Ishikawa (cell line): ENCODE measurements around the gene FAM181A.

Experiments
- CEBPB ChIP-seq: IDR thresholded peaks from 2 replicates; pipeline ENCODE4 v1.6.1; 2012
- CREB1 ChIP-seq: IDR thresholded peaks from 2 replicates; pipeline ENCODE4 v1.6.1; 2012; ENCODE audit warnings: low read depth
- EGR1 ChIP-seq: IDR thresholded peaks from 2 replicates; pipeline ENCODE4 v1.6.1; 2012
- EP300 ChIP-seq: IDR thresholded peaks from 2 replicates; pipeline ENCODE4 v1.6.1; 2012; ENCODE audit warnings: borderline replicate concordance
- FOXM1 ChIP-seq: IDR thresholded peaks from 2 replicates; pipeline ENCODE4 v1.6.1; 2012; ENCODE audit warnings: low read depth, borderline replicate concordance
- NFIC ChIP-seq: IDR thresholded peaks from 2 replicates; pipeline ENCODE4 v1.6.1; 2012
- RAD21 ChIP-seq: IDR thresholded peaks from 2 replicates; pipeline ENCODE4 v1.6.1; 2012; ENCODE audit warnings: low read depth
- TAF1 ChIP-seq: IDR thresholded peaks from 2 replicates; pipeline ENCODE4 v1.6.1; 2012; ENCODE audit warnings: low read depth, mild to moderate bottlenecking
- TCF12 ChIP-seq: IDR thresholded peaks from 2 replicates; pipeline ENCODE4 v1.6.1; 2012; ENCODE audit warnings: low read depth
- TEAD4 ChIP-seq: IDR thresholded peaks from 2 replicates; pipeline ENCODE4 v1.6.1; 2012
- YY1 ChIP-seq: IDR thresholded peaks from 2 replicates; pipeline ENCODE4 v1.6.1; 2012; ENCODE audit warnings: low read depth
- ZBTB7A ChIP-seq: IDR thresholded peaks from 2 replicates; pipeline ENCODE4 v1.6.1; 2012; ENCODE audit warnings: low read depth
- TF ChIP-seq, protein P1 (sequence below): IDR thresholded peaks from 2 replicates; pipeline ENCODE4 v1.6.1; 2012; ENCODE audit warnings: low read depth, mild to moderate bottlenecking
- TF ChIP-seq, protein P2 (sequence below): IDR thresholded peaks from 2 replicates; pipeline ENCODE4 v1.6.1; 2012
- TF ChIP-seq, protein P3 (sequence below): IDR thresholded peaks from 2 replicates; pipeline ENCODE4 v1.6.1; 2012

The FAM181A gene

DNA sequence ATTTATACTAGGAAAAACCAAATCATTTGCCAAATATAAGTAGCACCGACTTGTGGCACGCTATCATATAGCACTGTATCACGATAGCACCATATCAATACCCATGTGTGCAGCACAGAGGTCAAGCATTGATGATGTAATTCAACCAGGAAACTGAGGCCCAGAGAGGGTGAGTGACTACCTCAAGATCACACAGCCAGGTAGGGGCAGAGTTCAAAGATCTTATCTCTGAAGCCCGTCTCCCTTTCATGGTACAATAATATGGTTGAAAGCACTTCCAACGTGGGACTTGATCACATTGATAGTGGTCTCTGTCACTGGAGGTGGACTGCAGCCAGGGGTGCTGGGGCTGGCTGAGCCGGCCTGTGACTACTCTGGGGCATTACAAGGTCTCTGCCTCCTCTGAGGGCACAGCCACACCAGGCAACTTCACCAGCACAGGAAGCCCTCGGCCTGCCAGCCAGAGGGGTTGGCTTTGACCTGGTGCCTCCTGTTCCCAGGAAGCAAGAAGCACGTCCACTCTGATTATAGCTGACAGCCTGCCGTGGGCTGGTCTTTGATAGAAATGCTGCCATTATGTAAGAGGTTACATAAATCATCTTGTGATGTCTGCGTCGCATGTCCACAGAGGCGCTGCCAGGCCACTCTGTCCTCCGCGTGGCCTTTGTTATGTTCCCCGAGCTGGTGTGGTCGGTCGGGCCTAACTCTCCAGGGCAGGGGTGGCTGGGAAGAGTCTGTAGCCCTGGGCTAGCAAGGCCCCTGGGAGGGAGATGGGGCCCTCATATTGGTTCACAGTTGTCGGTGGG, 5.9 kb upstream of the FAM181A start:
- TF ChIP-seq YY1 (no peak), TAF1 (no peak), EGR1 (no peak), FOXM1 (no peak), NFIC (no peak), CREB1 (no peak), RAD21 (no peak), TEAD4 (no peak)
- TF ChIP-seq, protein P1, sequence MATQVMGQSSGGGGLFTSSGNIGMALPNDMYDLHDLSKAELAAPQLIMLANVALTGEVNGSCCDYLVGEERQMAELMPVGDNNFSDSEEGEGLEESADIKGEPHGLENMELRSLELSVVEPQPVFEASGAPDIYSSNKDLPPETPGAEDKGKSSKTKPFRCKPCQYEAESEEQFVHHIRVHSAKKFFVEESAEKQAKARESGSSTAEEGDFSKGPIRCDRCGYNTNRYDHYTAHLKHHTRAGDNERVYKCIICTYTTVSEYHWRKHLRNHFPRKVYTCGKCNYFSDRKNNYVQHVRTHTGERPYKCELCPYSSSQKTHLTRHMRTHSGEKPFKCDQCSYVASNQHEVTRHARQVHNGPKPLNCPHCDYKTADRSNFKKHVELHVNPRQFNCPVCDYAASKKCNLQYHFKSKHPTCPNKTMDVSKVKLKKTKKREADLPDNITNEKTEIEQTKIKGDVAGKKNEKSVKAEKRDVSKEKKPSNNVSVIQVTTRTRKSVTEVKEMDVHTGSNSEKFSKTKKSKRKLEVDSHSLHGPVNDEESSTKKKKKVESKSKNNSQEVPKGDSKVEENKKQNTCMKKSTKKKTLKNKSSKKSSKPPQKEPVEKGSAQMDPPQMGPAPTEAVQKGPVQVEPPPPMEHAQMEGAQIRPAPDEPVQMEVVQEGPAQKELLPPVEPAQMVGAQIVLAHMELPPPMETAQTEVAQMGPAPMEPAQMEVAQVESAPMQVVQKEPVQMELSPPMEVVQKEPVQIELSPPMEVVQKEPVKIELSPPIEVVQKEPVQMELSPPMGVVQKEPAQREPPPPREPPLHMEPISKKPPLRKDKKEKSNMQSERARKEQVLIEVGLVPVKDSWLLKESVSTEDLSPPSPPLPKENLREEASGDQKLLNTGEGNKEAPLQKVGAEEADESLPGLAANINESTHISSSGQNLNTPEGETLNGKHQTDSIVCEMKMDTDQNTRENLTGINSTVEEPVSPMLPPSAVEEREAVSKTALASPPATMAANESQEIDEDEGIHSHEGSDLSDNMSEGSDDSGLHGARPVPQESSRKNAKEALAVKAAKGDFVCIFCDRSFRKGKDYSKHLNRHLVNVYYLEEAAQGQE = no peak
- TF ChIP-seq, protein P2, sequence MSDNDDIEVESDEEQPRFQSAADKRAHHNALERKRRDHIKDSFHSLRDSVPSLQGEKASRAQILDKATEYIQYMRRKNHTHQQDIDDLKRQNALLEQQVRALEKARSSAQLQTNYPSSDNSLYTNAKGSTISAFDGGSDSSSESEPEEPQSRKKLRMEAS = no peak

- TF ChIP-seq FOXM1 (no peak), CREB1 (no peak), EGR1 (no peak), RAD21 (no peak), ZBTB7A (no peak), NFIC (no peak), TEAD4 (no peak), TAF1 (no peak), TCF12 (no peak), CEBPB (no peak), YY1 (no peak), EP300 (no peak)
- TF ChIP-seq, protein P3, sequence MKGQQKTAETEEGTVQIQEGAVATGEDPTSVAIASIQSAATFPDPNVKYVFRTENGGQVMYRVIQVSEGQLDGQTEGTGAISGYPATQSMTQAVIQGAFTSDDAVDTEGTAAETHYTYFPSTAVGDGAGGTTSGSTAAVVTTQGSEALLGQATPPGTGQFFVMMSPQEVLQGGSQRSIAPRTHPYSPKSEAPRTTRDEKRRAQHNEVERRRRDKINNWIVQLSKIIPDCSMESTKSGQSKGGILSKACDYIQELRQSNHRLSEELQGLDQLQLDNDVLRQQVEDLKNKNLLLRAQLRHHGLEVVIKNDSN = no peak
- TF ChIP-seq, protein P1 = no peak
- TF ChIP-seq, protein P2 = no peak
These were observed 3.5 kb upstream of the FAM181A start for GRCh38 chr14:93923626-93924025.

GRCh38 chr14:93924592-93925355, 2.4 kb upstream of the FAM181A start:
- TF ChIP-seq TEAD4 = no peak
- no peak for TF ChIP-seq CEBPB
- TF ChIP-seq NFIC = no peak
- TF ChIP-seq TCF12 = no peak
- no peak for TF ChIP-seq ZBTB7A
- no peak for TF ChIP-seq FOXM1

GRCh38 chr14:93925374-93925895, 1.7 kb upstream of the FAM181A start:
- TF ChIP-seq CEBPB (no peak), FOXM1 (no peak), CREB1 (no peak), ZBTB7A (no peak), EGR1 (no peak), EP300 (no peak), TAF1 (no peak), RAD21 (no peak), TCF12 (no peak), TEAD4 (no peak)
- TF ChIP-seq, protein P2 = no peak

- TF ChIP-seq YY1 (no peak), CEBPB (no peak), TAF1 (no peak), EP300 (no peak), EGR1 (no peak), TEAD4 (no peak), TCF12 (no peak), ZBTB7A (no peak)
- TF ChIP-seq, protein P1 = no peak
These were observed 785 bp upstream of the FAM181A start for GRCh38 chr14:93926245-93926872.
